Right ventricle myocardium superior (tissue), 1 donor: Measurements from ENCODE around the gene PRKCG. TPM values are rescaled to one million over a fixed set of nuclear protein-coding genes. Genes with fewer than 3 reads are reported as not detected.
A peak's percentile ranks its signal among the peaks of the same experiment; 100 is the strongest.
"Not testable (repeated sequence)": the region's sequence is repeated elsewhere in the genome, so short reads cannot be mapped to it uniquely, and the experiment has no call there.

Experiments
- ATAC-seq: fragments of 200-7000 bp; cut with Tn5 transposase; one replicate; pipeline ENCODE4 v1.9.1; 2020; ENCODE audit warnings: mild to moderate bottlenecking; ENCODE audit not compliant: poor library complexity
- DNase-seq: peaks from one replicate; pipeline ENCODE4 v3.0.0-alpha.2; 2020
- intact Hi-C: fragments of 100-400 bp; cut with DNase I; formaldehyde crosslinking; loops from one replicate; pipeline ENCODE4 v1.11.2; 2022
- total RNA-seq: library from RNA; stranded (reverse); fragmentation: NEBNext Ultra II Directional; extraction: Animal tissue kit (Norgen Biotek cat#: 25700); gene quantifications from one replicate; pipeline ENCODE4 v1.2.1, GENCODE V29; 2021
- donor health status: DM: no; HTN: yes; CAD: no; lungs with severe emphysema.

Gene PRKCG
- total RNA-seq, 1 donor from 2014 or later: not detected

DNA sequence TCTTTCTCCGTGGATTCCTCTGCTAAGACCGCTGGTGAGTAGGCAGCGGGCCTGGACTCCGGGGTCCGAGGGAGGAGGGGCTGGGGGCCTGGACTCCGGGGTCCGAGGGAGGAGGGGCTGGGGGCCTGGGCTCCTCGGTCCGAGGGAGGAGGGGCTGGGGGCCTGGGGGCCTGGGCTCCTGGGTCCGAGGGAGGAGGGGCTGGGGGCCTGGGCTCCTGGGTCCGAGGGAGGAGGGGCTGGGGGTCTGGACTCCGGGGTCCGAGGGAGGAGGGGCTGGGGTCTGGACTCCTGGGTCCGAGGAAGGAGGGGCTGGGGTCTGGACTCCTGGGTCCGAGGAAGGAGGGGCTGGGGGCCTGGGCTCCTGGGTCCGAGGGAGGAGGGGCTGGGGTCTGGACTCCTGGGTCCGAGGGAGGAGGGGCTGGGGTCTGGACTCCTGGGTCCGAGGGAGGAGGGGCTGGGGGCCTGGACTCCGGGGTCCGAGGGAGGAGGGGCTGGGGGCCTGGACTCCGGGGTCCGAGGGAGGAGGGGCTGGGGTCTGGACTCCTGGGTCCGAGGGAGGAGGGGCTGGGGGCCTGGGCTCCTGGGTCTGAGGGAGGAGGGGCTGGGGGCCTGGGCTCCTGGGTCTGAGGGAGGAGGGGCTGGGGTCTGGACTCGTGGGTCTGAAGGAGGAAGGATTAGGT is 12.1 kb upstream of the PRKCG start:
- DNase-seq, ATAC-seq, intact Hi-C loops: not testable (repeated sequence)

DNA sequence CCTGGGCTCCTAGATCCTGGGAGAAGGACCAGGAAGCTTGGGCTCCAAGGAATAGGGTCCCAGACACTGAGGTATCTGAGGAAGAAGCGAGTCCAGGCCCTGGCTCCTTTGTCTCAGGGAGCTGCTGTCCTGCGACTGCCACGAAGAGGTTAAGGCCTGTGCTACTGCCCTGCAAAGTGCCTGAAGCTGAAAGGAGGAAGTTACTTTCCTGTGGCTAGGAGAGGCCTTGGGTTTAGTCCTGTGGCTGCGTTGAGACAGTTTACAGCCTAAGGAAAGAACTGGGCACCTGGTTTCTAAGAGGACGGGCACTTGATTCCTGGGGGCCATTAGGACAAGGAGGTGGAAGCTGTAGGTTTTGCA is 11.5 kb upstream of the PRKCG start:
- ATAC-seq (no peak), DNase-seq (peak; percentile 52)
- intact Hi-C loops: no loop called here

DNA sequence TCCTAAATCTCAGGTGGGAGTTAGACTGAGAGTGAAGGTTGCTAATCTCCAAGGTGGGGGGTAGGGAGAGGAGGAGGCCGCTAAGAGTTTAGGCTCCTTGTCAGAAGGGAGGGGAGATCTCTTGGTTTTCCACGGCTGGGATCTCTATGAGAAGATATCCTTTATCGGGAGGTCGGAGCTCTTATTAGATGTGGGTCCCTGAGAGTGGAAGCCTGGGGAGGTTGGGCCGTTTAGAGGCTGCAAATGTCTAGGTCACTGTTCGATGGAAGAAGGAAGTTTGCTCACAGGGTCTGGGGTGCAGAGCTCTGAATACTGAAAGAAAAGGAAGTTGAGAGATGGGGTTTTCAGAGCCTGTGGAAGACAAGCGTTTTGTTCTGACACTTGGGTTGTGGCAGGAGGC is 10.5 kb upstream of the PRKCG start:
- ATAC-seq (no peak), DNase-seq (no peak)
- intact Hi-C loops: no loop called here

DNA sequence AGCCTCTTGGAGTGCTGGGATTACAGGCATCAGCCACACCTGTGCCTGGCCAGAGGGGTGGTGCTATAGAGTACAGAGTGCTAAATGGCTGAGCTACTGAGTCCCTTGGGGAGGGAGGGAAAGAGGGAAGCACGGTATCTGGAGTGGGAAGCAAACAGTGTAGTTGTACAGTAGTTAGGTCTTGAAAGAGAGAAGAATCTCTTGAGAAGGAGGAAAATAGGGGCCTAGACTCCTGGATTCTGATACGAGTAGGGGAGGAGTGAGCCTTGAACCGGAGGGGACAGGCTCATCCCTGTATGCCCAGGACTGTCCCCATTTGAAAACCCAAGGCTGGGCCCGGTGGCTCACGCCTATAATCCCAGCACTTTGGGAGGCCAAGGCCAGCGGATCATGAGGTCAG is 9.2 kb upstream of the PRKCG start:
- DNase-seq (peak; percentile 26), ATAC-seq (no peak)
- intact Hi-C loops: no loop called here

DNA sequence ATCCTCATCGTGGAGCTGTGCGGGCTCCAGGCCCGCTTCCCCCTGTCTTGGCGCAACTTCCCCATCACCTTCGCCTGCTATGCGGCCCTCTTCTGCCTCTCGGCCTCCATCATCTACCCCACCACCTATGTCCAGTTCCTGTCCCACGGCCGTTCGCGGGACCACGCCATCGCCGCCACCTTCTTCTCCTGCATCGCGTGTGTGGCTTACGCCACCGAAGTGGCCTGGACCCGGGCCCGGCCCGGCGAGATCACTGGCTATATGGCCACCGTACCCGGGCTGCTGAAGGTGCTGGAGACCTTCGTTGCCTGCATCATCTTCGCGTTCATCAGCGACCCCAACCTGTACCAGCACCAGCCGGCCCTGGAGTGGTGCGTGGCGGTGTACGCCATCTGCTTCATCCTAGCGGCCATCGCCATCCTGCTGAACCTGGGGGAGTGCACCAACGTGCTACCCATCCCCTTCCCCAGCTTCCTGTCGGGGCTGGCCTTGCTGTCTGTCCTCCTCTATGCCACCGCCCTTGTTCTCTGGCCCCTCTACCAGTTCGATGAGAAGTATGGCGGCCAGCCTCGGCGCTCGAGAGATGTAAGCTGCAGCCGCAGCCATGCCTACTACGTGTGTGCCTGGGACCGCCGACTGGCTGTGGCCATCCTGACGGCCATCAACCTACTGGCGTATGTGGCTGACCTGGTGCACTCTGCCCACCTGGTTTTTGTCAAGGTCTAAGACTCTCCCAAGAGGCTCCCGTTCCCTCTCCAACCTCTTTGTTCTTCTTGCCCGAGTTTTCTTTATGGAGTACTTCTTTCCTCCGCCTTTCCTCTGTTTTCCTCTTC is 8.0 kb upstream of the PRKCG start:
- ATAC-seq (no peak), DNase-seq (peak; percentile 43)

DNA sequence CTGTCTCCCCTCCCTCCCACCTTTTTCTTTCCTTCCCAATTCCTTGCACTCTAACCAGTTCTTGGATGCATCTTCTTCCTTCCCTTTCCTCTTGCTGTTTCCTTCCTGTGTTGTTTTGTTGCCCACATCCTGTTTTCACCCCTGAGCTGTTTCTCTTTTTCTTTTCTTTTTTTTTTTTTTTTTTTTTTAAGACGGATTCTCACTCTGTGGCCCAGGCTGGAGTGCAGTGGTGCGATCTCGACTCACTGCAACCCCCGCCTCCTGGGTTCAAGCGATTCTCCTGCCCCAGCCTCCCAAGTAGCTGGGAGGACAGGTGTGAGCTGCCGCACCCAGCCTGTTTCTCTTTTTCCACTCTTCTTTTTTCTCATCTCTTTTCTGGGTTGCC is 7.4 kb upstream of the PRKCG start:
- DNase-seq: peak; percentile 13
- intact Hi-C loops: no loop called here

More for the DNA sequence above, 8.0 kb upstream of the PRKCG start:
- intact Hi-C loops: no loop called here

DNA sequence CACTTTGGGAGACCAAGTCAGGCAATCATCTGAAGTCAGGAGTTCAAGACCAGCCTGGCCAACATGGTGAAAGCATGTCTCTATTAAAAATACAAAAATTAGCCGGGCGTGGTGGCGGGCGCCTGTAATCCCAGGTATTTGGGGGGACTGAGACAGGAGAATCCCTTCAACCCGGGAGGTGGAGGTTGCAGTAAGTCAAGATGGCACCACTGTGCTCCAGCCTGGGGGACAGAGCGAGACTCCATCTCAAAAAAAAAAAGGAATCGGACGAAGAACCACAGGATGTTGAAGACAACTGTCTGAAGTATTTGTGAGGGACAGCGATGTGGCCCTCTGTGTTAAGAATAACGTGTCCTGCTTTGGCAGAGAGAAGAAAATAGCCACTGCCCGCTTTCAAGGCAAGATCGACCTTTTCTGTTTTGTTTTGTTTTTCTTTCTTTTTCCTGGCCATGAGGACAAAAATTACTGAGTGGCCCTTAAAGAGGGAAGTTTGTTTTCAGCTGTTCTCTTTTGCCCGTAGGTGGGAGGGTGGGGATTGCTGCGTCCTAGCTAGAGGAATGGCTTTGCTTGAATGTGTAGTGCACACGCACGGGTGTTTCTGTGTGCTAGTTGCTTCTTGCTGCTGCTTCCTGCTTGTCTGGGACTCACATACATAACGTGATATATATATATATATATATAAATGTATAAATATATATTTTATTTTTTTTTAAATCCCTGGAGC is 6.2 kb upstream of the PRKCG start:
- ATAC-seq: no peak
- intact Hi-C loops: no loop called here
- peak; percentile 24 for DNase-seq

More for the DNA sequence above, 7.4 kb upstream of the PRKCG start:
- no peak for ATAC-seq

DNA sequence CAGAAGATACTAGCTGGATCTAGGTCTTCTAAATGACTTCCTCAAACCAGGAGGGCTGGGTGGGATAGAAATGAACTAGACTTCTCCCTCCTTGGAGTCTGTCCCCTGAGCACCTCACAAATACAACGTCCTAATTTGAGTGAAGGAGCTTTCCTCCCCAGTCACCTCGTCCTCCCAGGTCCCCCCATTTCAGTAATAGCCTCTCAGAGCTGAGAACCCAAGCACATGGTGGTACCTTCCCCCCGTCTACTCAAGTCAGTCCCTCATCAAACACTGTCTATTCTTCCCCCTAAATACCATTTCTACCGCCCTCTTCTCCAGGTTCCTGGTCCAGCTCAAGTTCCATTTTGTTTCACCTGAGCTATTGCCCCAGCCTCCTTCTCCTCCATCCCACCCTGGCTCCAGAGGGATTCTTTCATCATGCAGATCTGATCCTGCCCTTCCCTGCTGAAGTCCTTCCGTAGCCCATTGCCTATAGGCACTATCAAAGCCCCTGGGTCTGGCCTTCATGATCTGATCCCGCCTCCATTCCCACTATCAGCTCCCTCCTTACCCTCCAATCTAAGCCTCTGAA is 5.3 kb upstream of the PRKCG start:
- peak; percentile 10 for DNase-seq
- no peak for ATAC-seq
- intact Hi-C loops: no loop called here

DNA sequence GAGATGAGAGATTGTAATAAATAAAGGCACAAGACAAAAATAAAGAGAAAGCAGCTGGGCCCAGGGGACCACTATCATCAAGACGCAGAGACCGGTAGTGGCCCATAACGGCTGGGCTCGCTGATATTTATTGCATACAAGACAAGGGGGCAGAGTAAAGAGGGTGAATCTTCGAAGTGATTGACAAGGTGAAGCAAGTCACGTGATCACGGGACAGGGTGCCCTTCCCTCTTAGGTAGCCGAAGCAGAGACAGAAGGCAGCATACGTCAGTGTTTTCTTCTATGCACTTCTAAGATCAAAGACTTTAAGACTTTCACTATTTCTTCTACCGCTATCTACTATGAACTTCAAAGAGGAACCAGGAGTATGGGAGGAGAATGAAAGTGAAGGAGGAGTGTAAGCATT is 4.6 kb upstream of the PRKCG start:
- DNase-seq (peak; percentile 17), ATAC-seq (no peak)
- intact Hi-C loops: no loop called here

DNA sequence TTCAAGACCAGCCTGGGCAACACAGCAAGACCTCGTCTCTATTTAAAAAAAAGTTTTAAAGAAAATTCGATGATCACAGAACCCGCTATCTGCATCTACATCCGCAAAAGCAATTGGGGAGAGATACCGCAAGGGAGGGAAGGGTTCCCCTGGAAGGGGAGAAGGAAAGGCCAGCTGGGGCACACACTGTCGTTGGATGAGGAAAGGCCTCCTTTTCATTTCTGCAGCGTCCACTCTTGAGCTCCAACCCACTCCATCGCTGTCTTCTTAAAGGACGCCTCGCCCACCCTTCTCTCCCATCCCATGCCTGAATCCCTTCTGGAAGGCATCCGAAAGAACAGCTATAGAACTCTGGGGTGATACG is 3.2 kb upstream of the PRKCG start:
- ATAC-seq (no peak), DNase-seq (no peak)
- intact Hi-C loops: no loop called here

DNA sequence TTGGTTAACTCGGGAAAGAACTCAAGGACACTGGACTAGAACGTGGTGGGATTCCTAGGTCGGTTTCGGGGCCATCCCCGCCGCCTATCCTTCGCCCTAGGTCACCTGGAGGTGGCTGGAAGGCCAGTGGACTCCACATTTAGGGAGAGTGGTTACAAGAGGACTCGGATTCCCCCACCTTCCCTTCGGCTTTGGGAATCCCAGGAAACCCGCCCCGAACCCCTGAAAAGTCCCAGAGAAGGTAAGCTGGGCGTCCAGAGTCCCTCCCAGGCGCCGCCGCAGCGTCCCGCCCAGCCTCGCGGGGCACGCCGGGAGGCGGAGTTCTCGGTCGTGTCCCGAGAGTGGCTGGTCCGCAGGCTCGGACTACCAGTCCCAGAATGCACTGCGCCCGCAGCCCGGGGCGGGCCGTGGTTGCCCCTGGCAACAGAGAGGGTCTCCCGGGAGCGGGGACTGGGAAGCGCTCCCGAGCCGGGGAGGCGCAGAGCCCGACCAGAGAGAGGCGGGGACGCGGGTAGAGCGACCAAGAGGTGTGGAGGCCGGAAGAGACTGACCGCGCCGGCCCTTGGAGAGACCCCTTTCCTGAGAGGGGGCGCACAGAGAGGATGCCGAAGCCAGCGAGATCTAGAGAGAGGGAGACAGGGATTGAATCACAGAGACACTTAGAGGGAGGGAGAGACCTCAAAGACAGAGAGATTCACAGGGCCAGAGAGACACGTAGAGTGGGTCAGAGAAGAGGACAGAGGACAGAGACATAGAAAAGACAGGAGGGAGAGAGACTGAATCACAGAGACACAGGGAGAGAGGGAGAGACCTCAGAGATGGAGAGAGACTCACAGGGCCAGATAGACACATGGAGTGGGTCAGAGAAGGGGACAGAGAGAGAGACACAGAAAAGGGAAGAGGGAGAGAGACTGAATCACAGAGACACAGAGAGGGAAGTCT is 2.6 kb upstream of the PRKCG start:
- ATAC-seq (peak; percentile 98), DNase-seq (peak; percentile 96)
- intact Hi-C loops: no loop called here

DNA sequence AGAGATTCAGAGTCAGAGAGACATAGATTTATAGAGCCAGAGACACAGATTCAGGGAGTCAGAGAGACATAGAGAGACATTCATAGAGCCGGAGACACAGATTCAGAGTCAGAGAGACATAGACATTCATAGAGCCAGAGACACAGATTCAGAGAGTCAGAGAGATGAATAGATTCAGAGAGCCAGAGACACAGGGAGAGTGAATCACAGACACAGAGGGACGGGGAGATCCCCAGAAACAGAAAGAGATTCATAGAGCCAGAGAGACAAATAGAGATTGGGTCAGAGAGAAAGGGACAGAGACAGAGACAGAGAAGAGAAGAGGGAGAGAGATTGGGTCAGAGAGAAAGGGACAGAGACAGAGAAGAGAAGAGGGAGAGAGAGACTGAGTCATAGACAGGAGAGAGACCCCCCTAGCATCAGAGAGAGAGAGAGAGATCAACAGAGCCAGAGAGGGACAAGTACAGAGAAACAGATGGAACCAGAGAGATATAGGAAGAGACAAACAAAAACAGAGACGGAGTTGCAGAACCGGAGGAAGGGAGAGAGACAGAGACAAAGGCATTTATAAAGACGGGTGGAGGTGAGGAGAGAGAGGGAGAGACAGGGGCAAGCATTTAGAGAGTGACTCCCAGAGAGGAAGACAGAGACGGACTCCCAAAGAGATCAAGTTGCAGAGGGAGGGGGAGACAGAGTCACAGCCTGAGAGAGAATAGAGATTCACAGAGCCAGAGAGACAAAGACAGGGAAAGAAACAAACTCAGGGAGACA is 1.1 kb upstream of the PRKCG start:
- DNase-seq (no peak), ATAC-seq (no peak)
- intact Hi-C loops: no loop called here

DNA sequence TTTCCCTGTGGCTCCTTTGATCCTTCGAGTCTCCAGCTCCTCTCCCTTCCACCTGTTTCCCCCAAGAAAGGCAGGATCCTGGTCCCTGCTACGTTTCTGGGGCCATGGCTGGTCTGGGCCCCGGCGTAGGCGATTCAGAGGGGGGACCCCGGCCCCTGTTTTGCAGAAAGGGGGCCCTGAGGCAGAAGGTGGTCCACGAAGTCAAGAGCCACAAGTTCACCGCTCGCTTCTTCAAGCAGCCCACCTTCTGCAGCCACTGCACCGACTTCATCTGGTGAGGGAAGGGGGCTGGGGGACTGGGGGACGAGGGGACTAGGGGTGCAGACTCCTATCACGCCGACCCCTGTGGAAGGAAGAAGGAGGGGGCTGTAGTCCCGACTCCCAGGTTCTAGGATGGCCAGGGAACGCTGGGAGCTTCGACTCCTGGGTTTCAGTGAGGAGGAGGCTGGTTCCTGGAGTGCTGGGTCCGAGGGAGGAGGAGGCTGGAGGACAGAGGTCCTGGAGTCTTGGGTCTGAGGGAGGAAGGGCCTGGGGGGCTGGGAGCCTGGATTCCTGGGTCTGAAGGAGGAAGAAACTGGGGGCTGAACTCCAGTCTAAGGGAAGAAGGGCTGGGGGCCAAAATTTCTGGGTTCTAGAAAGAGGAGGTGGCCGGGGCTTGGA is 524 bp downstream of the PRKCG start:
- DNase-seq (no peak), ATAC-seq (no peak)
- intact Hi-C loops: no loop called here

DNA sequence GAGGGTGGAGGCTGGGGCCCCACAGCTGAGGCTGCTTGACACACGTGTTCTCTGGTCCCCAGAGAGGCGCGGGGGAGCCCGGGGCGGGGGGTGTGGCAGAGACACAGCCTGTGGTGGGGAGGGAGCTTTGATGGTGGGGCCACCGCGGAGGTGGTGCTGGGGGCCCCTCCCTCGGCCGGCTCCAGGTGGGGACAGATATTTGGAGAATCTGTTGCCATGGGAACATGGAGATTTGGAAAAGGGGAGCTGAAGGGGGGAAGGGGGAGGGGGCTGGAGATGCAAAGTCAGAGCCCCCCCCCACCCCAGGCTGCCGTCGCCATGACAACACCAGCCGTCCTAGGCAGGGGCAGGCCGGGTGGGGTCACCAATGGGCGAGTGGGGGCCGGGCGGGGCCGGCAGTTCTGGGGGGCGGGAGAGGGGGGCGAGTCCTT is 1.2 kb downstream of the PRKCG start:
- no peak for ATAC-seq
- intact Hi-C loops: no loop called here
- no peak for DNase-seq

DNA sequence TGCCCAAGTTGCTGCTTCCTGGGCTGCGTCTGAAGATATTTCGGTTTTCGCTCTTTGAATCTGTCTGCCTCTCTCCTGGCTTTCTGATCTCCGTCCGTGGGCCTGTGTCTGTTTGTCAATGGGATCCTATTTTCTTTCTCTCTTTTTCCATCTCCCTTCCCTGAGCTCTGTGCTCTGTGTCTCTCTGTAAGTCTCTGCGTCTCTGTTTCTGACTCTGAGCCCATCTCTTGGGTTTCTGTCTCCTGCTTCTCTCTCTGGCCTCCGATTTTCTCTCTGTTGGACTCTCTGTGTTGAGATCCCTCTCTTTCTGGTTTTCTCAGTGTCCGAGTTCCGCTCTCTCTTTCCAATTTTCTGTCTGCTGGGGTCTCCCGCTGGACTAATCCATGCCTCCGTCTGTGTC is 1.7 kb downstream of the PRKCG start:
- DNase-seq: no peak
- intact Hi-C loops: no loop called here
- ATAC-seq: no peak

DNA sequence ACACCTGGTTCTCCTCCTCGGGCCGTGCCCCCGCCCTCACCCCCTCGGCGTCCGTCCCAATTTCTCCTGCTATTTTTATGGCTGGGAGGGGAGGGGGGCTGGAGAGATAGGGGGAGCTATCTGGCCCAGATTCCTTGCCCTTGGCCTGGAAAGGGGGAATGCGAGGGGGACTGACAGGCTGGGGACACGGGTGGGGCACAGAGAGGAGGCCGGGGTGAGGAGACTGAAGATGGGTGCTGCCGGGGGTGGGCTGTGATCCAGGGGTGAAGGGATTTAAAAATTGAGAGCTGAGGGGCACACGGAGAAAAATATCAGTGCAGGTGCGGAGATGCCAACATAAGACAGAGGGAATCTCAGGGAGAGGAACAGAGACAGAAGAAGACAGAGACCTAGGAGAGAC is 2.3 kb downstream of the PRKCG start:
- DNase-seq (no peak), ATAC-seq (no peak)
- intact Hi-C loops: no loop called here

DNA sequence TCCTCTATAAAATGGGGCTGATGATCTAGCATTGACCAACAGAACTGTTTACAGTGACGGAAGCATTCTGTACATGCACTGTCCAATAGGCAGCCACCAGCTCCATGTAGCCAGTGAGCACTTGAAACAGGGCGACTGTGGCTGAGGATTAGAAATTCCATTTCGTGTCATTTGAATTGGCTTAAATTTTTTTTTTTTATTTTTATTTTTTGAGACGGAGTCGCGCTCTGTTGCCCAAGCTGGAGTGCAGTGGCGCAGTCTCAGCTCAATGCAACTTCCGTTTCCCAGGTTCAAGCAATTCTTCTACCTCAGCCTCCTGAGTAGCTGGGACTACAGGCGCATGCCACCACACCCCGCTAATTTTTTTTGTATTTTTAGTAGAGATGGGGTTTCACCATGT is 3.0 kb downstream of the PRKCG start:
- no peak for ATAC-seq
- no peak for DNase-seq
- intact Hi-C loops: no loop called here
